GM13977 (cell line): Measurements from ENCODE around the gene SCGB1A1.

Experiments used
- DNase-seq: peaks from one replicate; pipeline ENCODE4 v3.0.0; 2012; ENCODE audit warnings: low spot score
- CTCF ChIP-seq: IDR thresholded peaks from 2 replicates; pipeline ENCODE4 v1.5.1; 2012; ENCODE audit warnings: mild to moderate bottlenecking, control low read depth; ENCODE audit not compliant: insufficient read depth; ENCODE audit errors: extremely low read depth, missing control alignments
- in situ Hi-C: fragments of 300-500 bp; cut with MboI; formaldehyde crosslinking; loops from one replicate; pipeline ENCODE4 v1.12.0; 2022; ENCODE audit warnings: low sequenced_read_pairs, low pct_unique_long_range_greater_than_20kb, mixed read lengths, inconsistent platforms; ENCODE audit not compliant: unreplicated experiment

The SCGB1A1 gene

GRCh38 chr11:62409831-62410230, 9.0 kb upstream of the SCGB1A1 start:
- no peak for DNase-seq
- in situ Hi-C loops = loop anchor here (25.0 kb wide), 1 partner anchor 452 kb away; no protein-coding TSS in a partner anchor
- TF ChIP-seq CTCF = no peak

GRCh38 chr11:62410972-62411371, 7.9 kb upstream of the SCGB1A1 start:
- in situ Hi-C loops = loop anchor here (25.0 kb wide), 1 partner anchor 451 kb away; no protein-coding TSS in a partner anchor
- TF ChIP-seq CTCF = no peak
- no peak for DNase-seq

GRCh38 chr11:62411524-62411923, 7.3 kb upstream of the SCGB1A1 start:
- in situ Hi-C loops = loop anchor here (25.0 kb wide), 1 partner anchor 451 kb away; no protein-coding TSS in a partner anchor
- no peak for TF ChIP-seq CTCF
- no peak for DNase-seq

- no peak for TF ChIP-seq CTCF
- in situ Hi-C loops = loop anchor here (25.0 kb wide), 1 partner anchor 449 kb away; no protein-coding TSS in a partner anchor
Measured at GRCh38 chr11:62413060-62413696, 5.7 kb upstream of the SCGB1A1 start.

GRCh38 chr11:62416596-62416995, 2.2 kb upstream of the SCGB1A1 start:
- in situ Hi-C loops = loop anchor here (25.0 kb wide), 1 partner anchor 446 kb away; no protein-coding TSS in a partner anchor
- DNase-seq = no peak
- no peak for TF ChIP-seq CTCF

More at GRCh38 chr11:62413060-62413696, 5.7 kb upstream of the SCGB1A1 start:
- DNase-seq = no peak

GRCh38 chr11:62418136-62418535, 697 bp upstream of the SCGB1A1 start:
- no peak for TF ChIP-seq CTCF
- no peak for DNase-seq
- in situ Hi-C loops = loop anchor here (25.0 kb wide), 1 partner anchor 444 kb away; no protein-coding TSS in a partner anchor
